Measurements from ENCODE around the gene STAB2. TPM values are rescaled to one million over a fixed set of nuclear protein-coding genes. Genes with fewer than 3 reads are reported as not detected.
"Not testable (repeated sequence)": the region's sequence is repeated elsewhere in the genome, so short reads cannot be mapped to it uniquely, and the experiment has no call there.

The STAB2 gene
- total RNA-seq, 1 donor from 2014 or later, result not detected

GRCh38 chr12:103642240-103642864, 55.3 kb downstream of the STAB2 start:
- Histone ChIP-seq H3K27ac (no peak overlapping the region), H3K4me2 (no peak overlapping the region), H2AFZ (replicated peaks) (no peak overlapping the region), H3K27me3 (no peaks in the 10 kb centered on the region), H3K36me3 (no peaks in the 10 kb centered on the region), H3K9me3 (ENCODE audit: low read depth) (no peaks in the 10 kb centered on the region), H4K20me1 (ENCODE audit: low read depth) (no peaks in the 10 kb centered on the region), H3K4me3 (no peak overlapping the region), H3K4me1 (no peaks in the 10 kb centered on the region), H3K79me2 (ENCODE audit: low read depth) (no peaks in the 10 kb centered on the region), H3F3A (ENCODE audit: low read depth) (no peaks in the 10 kb centered on the region), H3K9ac (no peak overlapping the region)
- TF ChIP-seq EZH2phosphoT487 (IDR thresholded peaks at IDR 0.05), result no peak
- no peak for DNase-seq (ENCODE audit: low spot score)
- H3K4me3 Mint-ChIP-seq, result no peak overlapping the region
- no peaks in the 10 kb centered on the region for H3K36me3 Mint-ChIP-seq
- peaks cover 2% of the 10 kb centered on the region for H3K27me3 Mint-ChIP-seq (ENCODE audit: insufficient read depth, low read depth)
- H3K9me3 Mint-ChIP-seq, result peaks cover 2% of the 10 kb centered on the region
- no peak overlapping the region for H3K27ac Mint-ChIP-seq
- H3K4me1 Mint-ChIP-seq, result no peaks in the 10 kb centered on the region

DNA sequence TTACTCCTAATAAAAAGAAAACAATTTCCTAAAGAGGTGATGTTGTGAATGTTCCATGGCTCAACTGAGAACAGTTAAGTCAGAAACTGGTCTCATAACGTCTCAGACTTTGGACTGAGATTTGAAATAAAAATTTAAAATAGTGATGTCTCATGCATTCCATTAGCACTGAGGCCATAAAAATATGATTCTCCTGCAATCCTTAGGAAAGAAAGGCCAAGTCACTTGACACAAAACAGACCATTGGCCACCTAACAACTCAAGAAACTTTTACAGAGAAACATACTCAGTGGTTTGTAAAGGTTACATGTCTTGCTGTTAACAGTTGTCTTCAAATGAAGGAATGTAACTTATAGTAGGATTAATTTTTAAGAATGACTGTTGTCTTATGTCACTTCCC, 58.1 kb downstream of the STAB2 start:
- Histone ChIP-seq H4K20me1 (ENCODE audit: low read depth) (no peaks in the 10 kb centered on the region), H3K4me2 (no peak overlapping the region), H3K36me3 (no peaks in the 10 kb centered on the region), H3K27ac (no peak overlapping the region), H3K4me3 (no peak overlapping the region), H3K9me3 (ENCODE audit: low read depth) (no peaks in the 10 kb centered on the region), H3K27me3 (no peaks in the 10 kb centered on the region), H3F3A (ENCODE audit: low read depth) (peaks cover 4% of the 10 kb centered on the region), H3K4me1 (peaks cover 4% of the 10 kb centered on the region), H3K9ac (no peak overlapping the region), H2AFZ (replicated peaks) (no peak overlapping the region), H3K79me2 (ENCODE audit: low read depth) (no peaks in the 10 kb centered on the region)
- Mint-ChIP-seq H3K27ac (no peak overlapping the region), H3K27me3 (ENCODE audit: insufficient read depth, low read depth) (no peaks in the 10 kb centered on the region), H3K36me3 (no peaks in the 10 kb centered on the region), H3K4me3 (no peak overlapping the region), H3K9me3 (peaks cover 2% of the 10 kb centered on the region), H3K4me1 (no peaks in the 10 kb centered on the region)
- DNase-seq (ENCODE audit: low spot score), result no peak
- TF ChIP-seq, protein P1, sequence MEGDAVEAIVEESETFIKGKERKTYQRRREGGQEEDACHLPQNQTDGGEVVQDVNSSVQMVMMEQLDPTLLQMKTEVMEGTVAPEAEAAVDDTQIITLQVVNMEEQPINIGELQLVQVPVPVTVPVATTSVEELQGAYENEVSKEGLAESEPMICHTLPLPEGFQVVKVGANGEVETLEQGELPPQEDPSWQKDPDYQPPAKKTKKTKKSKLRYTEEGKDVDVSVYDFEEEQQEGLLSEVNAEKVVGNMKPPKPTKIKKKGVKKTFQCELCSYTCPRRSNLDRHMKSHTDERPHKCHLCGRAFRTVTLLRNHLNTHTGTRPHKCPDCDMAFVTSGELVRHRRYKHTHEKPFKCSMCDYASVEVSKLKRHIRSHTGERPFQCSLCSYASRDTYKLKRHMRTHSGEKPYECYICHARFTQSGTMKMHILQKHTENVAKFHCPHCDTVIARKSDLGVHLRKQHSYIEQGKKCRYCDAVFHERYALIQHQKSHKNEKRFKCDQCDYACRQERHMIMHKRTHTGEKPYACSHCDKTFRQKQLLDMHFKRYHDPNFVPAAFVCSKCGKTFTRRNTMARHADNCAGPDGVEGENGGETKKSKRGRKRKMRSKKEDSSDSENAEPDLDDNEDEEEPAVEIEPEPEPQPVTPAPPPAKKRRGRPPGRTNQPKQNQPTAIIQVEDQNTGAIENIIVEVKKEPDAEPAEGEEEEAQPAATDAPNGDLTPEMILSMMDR (IDR thresholded peaks at IDR 0.05), result no peak
- TF ChIP-seq EZH2phosphoT487 (IDR thresholded peaks at IDR 0.05), result no peak
- TF ChIP-seq EZH2 (IDR thresholded peaks at IDR 0.05), result no peak

- DNase-seq (ENCODE audit: low spot score), result no peak
- H3K4me3 ChIP-seq, result no peak overlapping the region
- H3K36me3 ChIP-seq, result no peaks in the 10 kb centered on the region
- peaks cover 4% of the 10 kb centered on the region for H3F3A ChIP-seq (ENCODE audit: low read depth)
- H4K20me1 ChIP-seq (ENCODE audit: low read depth), result no peaks in the 10 kb centered on the region
- no peak overlapping the region for H3K4me3 Mint-ChIP-seq
- H3K4me2 ChIP-seq, result no peak overlapping the region
- H3K27me3 ChIP-seq, result no peaks in the 10 kb centered on the region
- no peak overlapping the region for H2AFZ ChIP-seq (replicated peaks)
- H3K27ac Mint-ChIP-seq, result no peak overlapping the region
- no peaks in the 10 kb centered on the region for H3K27me3 Mint-ChIP-seq (ENCODE audit: insufficient read depth, low read depth)
- H3K79me2 ChIP-seq (ENCODE audit: low read depth), result no peaks in the 10 kb centered on the region
- TF ChIP-seq, protein P1 (IDR thresholded peaks at IDR 0.05), result no peak
- TF ChIP-seq EZH2 (IDR thresholded peaks at IDR 0.05), result no peak
- TF ChIP-seq EZH2phosphoT487 (IDR thresholded peaks at IDR 0.05), result no peak
- H3K4me1 ChIP-seq, result peaks cover 4% of the 10 kb centered on the region
- H3K9me3 ChIP-seq (ENCODE audit: low read depth), result no peaks in the 10 kb centered on the region
- H3K27ac ChIP-seq, result no peak overlapping the region
- H3K9me3 Mint-ChIP-seq, result peaks cover 2% of the 10 kb centered on the region
- H3K36me3 Mint-ChIP-seq, result no peaks in the 10 kb centered on the region
- no peaks in the 10 kb centered on the region for H3K4me1 Mint-ChIP-seq
- H3K9ac ChIP-seq, result no peak overlapping the region
Observed at GRCh38 chr12:103647267-103647666, 60.2 kb downstream of the STAB2 start.

DNA sequence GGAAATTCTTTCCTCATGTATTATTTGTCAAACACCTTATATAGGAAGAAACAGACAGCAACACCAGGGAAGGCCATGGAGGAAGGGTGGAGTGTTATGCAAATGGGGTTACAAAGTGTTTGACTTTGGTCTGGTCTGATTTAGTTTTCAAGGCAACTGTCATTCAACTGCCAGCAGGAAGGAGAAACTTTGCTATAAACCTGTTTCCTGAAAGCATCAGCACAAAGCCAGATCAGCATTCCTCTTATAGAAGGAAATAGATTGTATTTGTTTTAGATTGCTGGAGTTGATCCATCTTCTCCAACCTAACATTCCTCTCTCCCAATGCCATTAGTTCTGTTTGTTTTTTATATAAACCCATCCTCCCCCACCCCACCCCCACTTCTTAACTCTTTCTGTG, 65.7 kb downstream of the STAB2 start:
- TF ChIP-seq EZH2 (IDR thresholded peaks at IDR 0.05) (no peak), EZH2phosphoT487 (IDR thresholded peaks at IDR 0.05) (no peak)
- TF ChIP-seq, protein P1 (IDR thresholded peaks at IDR 0.05), result no peak
- no peak overlapping the region for H3K4me3 Mint-ChIP-seq

DNA sequence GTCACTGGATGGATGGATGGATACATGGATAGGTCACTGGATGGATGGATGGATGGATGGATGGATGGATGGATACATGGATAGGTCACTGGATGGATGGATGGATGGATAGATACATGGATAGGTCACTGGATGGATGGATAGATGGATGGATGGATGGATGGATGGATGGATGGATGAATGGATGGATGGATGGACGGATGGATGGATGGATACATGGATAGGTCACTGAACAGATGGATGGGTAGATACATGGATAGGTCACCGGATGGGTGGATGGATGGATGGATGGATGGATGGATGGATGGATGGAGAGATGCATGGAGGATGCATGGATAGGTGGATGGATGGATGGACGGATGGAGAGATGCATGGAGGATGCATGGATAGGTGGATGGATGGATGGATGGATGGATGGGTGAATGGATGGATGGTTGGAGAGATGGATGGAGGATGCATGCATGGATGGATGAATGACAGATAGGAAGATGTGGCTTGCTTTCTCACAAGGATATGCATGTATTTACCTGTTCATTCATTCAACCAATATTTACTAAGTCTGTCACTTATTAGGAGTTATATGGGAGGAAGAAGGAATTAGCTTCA, 66.6 kb downstream of the STAB2 start:
- H3K27me3 Mint-ChIP-seq (ENCODE audit: insufficient read depth, low read depth); H3K4me1 ChIP-seq; H4K20me1 ChIP-seq (ENCODE audit: low read depth); H3K4me1 Mint-ChIP-seq; H3K79me2 ChIP-seq (ENCODE audit: low read depth); H3K9me3 ChIP-seq (ENCODE audit: low read depth); H3K4me3 ChIP-seq; H3K27me3 ChIP-seq; H3K4me3 Mint-ChIP-seq; H3K27ac ChIP-seq; H2AFZ ChIP-seq (replicated peaks); H3K9me3 Mint-ChIP-seq; H3K4me2 ChIP-seq; H3K9ac ChIP-seq; H3F3A ChIP-seq (ENCODE audit: low read depth); H3K36me3 ChIP-seq; H3K27ac Mint-ChIP-seq; DNase-seq (ENCODE audit: low spot score); H3K36me3 Mint-ChIP-seq: not testable (repeated sequence)

More for the DNA sequence above, 65.7 kb downstream of the STAB2 start:
- no peaks in the 10 kb centered on the region for H3K27me3 Mint-ChIP-seq (ENCODE audit: insufficient read depth, low read depth)
- DNase-seq (ENCODE audit: low spot score), result no peak
- no peaks in the 10 kb centered on the region for H3K9me3 ChIP-seq (ENCODE audit: low read depth)
- H2AFZ ChIP-seq (replicated peaks), result no peak overlapping the region
- peaks cover under 1% of the 10 kb centered on the region for H3K4me1 Mint-ChIP-seq
- no peaks in the 10 kb centered on the region for H4K20me1 ChIP-seq (ENCODE audit: low read depth)
- H3K4me2 ChIP-seq, result no peak overlapping the region
- peaks cover 4% of the 10 kb centered on the region for H3F3A ChIP-seq (ENCODE audit: low read depth)
- H3K4me3 ChIP-seq, result no peak overlapping the region
- H3K79me2 ChIP-seq (ENCODE audit: low read depth), result no peaks in the 10 kb centered on the region
- no peak overlapping the region for H3K9ac ChIP-seq
- no peaks in the 10 kb centered on the region for H3K27me3 ChIP-seq
- no peaks in the 10 kb centered on the region for H3K36me3 Mint-ChIP-seq
- no peaks in the 10 kb centered on the region for H3K9me3 Mint-ChIP-seq
- no peak overlapping the region for H3K27ac Mint-ChIP-seq
- no peaks in the 10 kb centered on the region for H3K36me3 ChIP-seq
- H3K4me1 ChIP-seq, result peaks cover 4% of the 10 kb centered on the region
- H3K27ac ChIP-seq, result no peak overlapping the region

Data from neural progenitor cell (in vitro differentiated cells).